ENCODE measurements around the gene FBLN1.
A peak's percentile ranks its signal among the peaks of the same experiment; 100 is the strongest.

FBLN1 gene

GRCh38 chr22:45642986-45643385 is 140.3 kb downstream of the FBLN1 start:
- DNase-seq, result no peak

- no peak for DNase-seq
Measured at GRCh38 chr22:45644714-45645113, 142.0 kb downstream of the FBLN1 start.

GRCh38 chr22:45645150-45645525 is 142.5 kb downstream of the FBLN1 start:
- DNase-seq, result no peak

- DNase-seq, result peak; percentile 82
Measured at GRCh38 chr22:45645526-45646414, 143.1 kb downstream of the FBLN1 start.

GRCh38 chr22:45647532-45648225 is 145.0 kb downstream of the FBLN1 start:
- DNase-seq, result no peak

GRCh38 chr22:45648301-45649117 is 145.8 kb downstream of the FBLN1 start:
- no peak for DNase-seq

GRCh38 chr22:45649809-45650208 is 147.1 kb downstream of the FBLN1 start:
- no peak for DNase-seq

- no peak for DNase-seq
Measured at GRCh38 chr22:45650721-45651120, 148.0 kb downstream of the FBLN1 start.

Measured in activated naive CD4-positive, alpha-beta T cell treated with anti-CD3 and anti-CD28 coated beads, Interleukin-2, amount 50 U/mL, for 16 hours (primary cell).